Testis (tissue), 2 donors: ENCODE data around the gene HMCN1.

Source experiments
- CTCF ChIP-seq, 3 experiments: fragments of 450-650 bp in 2 of 3; fragments of 200-600 bp in 1 of 3; sonication (generic) in 1 of 3; IDR thresholded peaks; one replicate each; pipeline ENCODE4 v1.5.1; 2016 to 2019; ENCODE audit warnings: antibody characterized with exemption in 3 of 3, mild to moderate bottlenecking in 2 of 3, moderate library complexity in 1 of 3
- POLR2A ChIP-seq: fragments of 450-650 bp; IDR thresholded peaks from one replicate; pipeline ENCODE4 v1.6.1; 2017; ENCODE audit warnings: antibody characterized with exemption, mild to moderate bottlenecking, moderate library complexity

- TF ChIP-seq CTCF (IDR thresholded peaks at IDR 0.05): no peak
- TF ChIP-seq POLR2A: no peak
These were observed 32.5 kb upstream of the HMCN1 start for GRCh38 chr1:185701650-185702049.
